ENCODE measurements around the gene BCL6.
"Not testable (repeated sequence)": the region's sequence is repeated elsewhere in the genome, so short reads cannot be mapped to it uniquely, and the experiment has no call there.

Gene BCL6

DNA sequence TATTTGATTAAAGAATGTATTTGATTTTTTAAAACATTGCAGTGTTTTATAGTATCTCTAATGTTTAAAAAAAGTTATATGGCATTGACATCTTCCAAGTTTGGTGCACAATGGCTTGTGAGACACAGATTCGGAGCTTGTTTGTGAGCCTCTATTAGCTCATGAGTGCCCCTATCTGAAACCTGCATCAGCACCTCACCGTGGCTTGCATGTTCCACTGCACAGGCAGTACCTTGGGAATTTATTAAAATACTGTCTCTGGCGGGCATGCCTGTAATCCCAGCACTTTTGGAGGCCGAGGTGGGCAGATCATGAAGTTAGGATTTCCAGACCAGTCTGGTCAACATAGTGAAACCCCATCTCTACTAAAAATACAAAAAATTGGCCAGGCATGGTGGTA, 36.1 kb downstream of the BCL6 start:
- no peak for DNase-seq

DNA sequence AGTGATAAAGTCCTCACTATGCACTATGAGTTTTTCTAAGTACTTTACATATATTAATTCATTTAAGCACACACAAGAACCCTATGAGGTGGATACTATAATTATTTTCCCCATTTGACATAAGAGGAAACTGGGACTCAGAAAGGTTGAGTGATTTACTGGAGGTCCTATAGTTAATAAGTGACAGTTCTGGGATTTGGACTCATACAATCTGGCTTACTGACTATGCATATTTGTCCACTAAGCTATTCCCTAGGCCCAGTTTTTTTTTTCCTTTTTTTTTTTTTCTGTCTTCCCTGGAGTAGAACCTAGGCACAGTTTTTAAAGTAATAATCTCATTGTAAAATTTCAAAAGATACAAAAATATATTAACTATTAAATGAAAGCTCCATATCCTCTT, 36.6 kb downstream of the BCL6 start:
- no peak for DNase-seq

DNA sequence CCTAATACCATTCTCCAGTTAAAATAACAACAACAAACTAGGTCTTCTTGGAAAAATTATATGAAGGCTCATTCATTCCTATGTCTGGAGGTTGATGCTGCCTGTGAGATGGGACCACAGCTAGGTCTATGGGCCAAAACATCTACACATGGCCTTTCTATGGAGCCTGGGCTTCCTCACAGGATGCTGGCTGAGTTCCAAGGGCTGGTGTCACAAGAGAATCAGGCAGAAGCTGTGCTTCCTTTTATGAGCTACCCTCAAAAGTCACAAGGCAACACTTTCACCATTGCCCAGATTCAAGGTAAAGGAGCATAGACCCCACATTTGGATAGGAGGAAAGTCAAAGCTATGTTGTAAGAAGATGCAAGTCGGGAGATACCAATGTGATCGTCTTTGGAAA, 38.3 kb downstream of the BCL6 start:
- no peak for DNase-seq

GRCh38 chr3:187705164-187705563, 40.1 kb downstream of the BCL6 start:
- DNase-seq: no peak

- DNase-seq: no peak
Measured at GRCh38 chr3:187702507-187703033, 42.7 kb downstream of the BCL6 start, which contains the start of gene RTP2. Gene RTP2 (minus strand): TSS chr3:187702557. CDS start chr3:187702128, 429 bp downstream.

- DNase-seq: no peak
Measured at GRCh38 chr3:187700249-187700648, 45.0 kb downstream of the BCL6 start.

- DNase-seq: no peak
Measured at GRCh38 chr3:187698499-187699399, 46.5 kb downstream of the BCL6 start.

DNA sequence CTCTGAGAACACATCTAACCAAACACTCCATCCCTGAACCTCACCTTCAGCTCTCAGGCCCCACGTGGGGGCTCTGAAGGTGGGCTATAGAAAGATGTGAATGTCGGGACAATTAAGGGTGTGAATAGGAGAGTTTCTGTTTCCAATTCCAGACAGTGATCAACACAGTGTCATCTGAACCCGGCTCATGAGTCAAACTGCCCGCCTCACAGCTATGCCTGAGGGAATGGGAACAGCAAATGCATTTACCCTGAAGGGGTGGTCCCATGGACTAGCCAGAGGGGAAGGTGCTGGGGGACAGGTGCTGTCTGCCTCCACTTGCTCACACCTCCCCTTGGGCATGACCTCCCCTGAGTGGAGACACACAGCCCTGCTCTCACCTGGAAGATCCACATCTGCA, 49.2 kb downstream of the BCL6 start:
- DNase-seq: no peak

- DNase-seq: no peak
Measured at GRCh38 chr3:187695449-187695848, 49.8 kb downstream of the BCL6 start.

DNA sequence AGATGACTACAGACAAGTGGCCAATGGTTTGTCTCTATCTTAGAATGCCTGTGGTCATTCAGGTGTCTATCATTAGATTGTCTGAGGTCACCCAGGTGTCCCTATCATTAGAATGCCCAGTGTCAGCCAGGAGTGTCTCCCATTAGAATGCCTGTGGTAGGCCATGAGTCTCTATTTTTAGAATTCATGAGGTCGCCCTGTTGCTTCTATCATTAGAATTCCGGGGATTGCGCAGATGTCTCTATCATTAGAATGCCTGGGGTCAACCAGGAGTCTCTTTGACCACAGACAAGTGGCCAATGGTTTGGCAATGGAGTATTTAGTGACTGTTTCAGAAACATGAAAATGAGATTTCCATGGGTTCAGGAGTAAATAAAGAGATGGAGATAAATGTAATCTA, 50.5 kb downstream of the BCL6 start:
- no peak for DNase-seq

GRCh38 chr3:187693431-187693830, 51.8 kb downstream of the BCL6 start:
- no peak for DNase-seq

- no peak for DNase-seq
Measured at GRCh38 chr3:187689984-187690383, 55.3 kb downstream of the BCL6 start.

DNA sequence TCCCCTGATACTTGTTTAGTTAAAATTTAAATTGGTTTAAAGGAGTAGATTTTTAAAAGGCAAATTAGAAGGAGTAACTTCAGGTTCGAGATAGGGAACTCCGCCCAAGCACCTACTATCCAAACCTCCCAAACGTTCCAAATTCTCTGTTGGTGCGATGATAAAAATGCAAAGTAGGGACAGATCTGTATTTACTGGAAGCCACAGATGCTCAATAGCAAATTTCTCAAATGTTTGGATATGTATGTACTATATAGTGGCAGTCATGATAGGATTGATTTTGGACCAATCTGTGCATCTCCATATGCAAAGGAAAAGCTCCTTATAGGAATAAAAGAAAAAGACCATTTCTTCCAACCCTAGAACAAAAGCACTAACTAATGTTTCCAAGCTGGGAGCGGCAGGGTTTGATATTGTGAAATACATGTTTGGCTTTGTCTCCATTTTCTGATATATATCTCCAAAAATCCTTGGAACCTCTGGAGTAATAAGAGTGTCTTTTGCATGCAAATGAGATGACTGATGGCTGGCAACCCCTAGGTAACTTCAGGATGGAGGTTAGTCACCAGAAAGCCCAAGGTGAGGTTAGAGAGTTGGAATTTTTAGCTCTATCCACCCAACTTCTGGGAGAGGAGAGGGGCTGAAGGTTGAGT, 58.5 kb downstream of the BCL6 start:
- no peak for DNase-seq

- no peak for DNase-seq
Measured at GRCh38 chr3:187685948-187686347, 59.3 kb downstream of the BCL6 start.

- DNase-seq: no peak
Measured at GRCh38 chr3:187684880-187685279, 60.4 kb downstream of the BCL6 start.

- no peak for DNase-seq
Measured at GRCh38 chr3:187684444-187684843, 60.8 kb downstream of the BCL6 start.

GRCh38 chr3:187681756-187682155, 63.5 kb downstream of the BCL6 start:
- DNase-seq: not testable (repeated sequence)

- DNase-seq: peak; percentile 31
Measured at GRCh38 chr3:187679638-187680396, 65.5 kb downstream of the BCL6 start.

- DNase-seq: no peak
Measured at GRCh38 chr3:187678726-187679268, 66.5 kb downstream of the BCL6 start.

GRCh38 chr3:187677604-187678003, 67.7 kb downstream of the BCL6 start:
- no peak for DNase-seq

DNA sequence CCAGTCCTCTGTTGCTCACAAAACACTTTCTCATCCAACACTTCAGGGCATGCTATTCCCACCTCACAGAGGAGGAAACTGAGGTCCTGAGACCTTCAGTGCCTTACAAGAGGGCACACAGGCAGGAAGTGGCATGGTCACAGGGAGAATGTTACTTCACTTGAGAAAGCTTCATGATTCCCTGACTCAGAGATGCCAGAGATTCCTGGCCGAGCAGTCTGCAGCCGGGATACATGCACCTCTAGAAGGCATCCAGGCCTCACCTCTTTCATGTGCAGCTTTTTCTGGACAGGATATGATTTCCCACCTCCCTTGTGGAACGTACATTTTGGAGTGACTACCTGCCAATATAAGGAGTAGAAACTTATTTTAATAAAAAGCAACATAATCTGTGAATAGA, 72.3 kb downstream of the BCL6 start:
- DNase-seq: no peak
